OCI-LY3 (cell line): ENCODE measurements around the gene LINC01488.

Source experiments
- EZH2phosphoT487 ChIP-seq: fragments of 200-600 bp; shearing (Covaris generic); IDR thresholded peaks from 2 replicates; pipeline ENCODE4 v1.6.1; 2018; ENCODE audit warnings: antibody characterized with exemption, mixed run types, low read depth
- TF ChIP-seq, protein P1 (sequence below): fragments of 200-600, 300-600 bp; sonication (generic); IDR thresholded peaks from 2 replicates; pipeline ENCODE4 v1.5.1; 2014; ENCODE audit warnings: antibody characterized with exemption, low read length, low read depth

DNA sequence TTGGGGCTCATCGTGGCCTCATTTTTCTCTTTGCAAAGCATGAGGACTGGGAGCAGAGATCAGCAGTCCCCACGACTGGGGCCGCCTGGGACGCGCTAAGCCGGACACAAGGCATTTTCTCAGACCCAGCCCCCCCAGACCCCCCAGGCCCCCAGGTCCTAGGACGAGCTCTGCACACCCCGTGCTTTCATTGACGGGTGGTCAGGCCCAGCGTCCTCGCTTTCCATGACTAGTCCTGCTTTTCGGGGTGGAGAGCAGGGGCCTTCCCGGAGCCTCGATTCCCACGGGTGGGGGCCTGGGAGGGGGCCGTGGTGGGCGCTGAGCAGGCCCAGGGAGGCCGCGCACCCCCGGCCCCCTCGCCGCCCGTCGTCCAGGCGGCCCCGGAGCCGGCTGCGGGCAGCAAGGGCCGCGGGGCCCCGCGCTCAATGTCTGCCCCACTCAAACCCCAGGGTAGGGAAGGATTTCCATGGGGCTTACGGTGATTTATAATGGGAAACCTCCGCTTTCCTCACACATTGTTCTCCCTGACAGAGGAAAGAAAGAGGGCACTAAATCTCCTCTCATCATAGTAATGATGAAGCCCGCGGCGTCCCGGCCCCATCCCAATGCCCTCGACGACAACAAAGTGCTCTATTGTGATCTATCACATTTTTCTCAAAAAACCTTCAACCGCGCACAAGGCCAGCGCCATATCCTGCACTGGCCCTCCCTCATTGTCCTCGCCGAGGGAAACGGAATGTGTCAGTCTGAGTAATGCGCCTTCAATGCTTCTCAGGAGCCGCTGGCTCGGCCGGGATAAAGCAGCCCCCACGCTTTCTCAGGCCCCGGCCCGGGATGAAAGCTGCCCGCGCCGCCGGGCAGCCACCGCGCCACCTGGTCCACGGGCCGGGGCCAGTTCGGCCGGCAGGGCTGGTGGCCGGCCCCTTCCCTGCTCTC, 10.4 kb upstream of the LINC01488 start:
- TF ChIP-seq, protein P1, sequence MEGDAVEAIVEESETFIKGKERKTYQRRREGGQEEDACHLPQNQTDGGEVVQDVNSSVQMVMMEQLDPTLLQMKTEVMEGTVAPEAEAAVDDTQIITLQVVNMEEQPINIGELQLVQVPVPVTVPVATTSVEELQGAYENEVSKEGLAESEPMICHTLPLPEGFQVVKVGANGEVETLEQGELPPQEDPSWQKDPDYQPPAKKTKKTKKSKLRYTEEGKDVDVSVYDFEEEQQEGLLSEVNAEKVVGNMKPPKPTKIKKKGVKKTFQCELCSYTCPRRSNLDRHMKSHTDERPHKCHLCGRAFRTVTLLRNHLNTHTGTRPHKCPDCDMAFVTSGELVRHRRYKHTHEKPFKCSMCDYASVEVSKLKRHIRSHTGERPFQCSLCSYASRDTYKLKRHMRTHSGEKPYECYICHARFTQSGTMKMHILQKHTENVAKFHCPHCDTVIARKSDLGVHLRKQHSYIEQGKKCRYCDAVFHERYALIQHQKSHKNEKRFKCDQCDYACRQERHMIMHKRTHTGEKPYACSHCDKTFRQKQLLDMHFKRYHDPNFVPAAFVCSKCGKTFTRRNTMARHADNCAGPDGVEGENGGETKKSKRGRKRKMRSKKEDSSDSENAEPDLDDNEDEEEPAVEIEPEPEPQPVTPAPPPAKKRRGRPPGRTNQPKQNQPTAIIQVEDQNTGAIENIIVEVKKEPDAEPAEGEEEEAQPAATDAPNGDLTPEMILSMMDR, result no peak
- TF ChIP-seq EZH2phosphoT487, result no peak
